ENCODE data around the gene FXYD7. TPM values are rescaled to one million over a fixed set of nuclear protein-coding genes. Genes with fewer than 3 reads are reported as not detected.

The FXYD7 gene
- not detected in 2 replicates for total RNA-seq

- DNase-seq (ENCODE audit: low read depth): no peak
- no peak for TF ChIP-seq CTCF (IDR thresholded peaks at IDR 0.05; ENCODE audit: insufficient read depth, low read length, poor library complexity, severe bottlenecking)
- H3K27me3 ChIP-seq (ENCODE audit: control insufficient read depth, insufficient read depth, low read length): peaks cover 60% of the 10 kb centered on the region
- no peak within 1 kb of the TSS for H3K4me3 ChIP-seq (ENCODE audit: low read depth, low read length)
- H3K36me3 ChIP-seq (ENCODE audit: control insufficient read depth, insufficient read depth, low read length): no peaks in the 10 kb centered on the region
Measured at GRCh38 chr19:35143231-35143715, at the start of gene FXYD7. Gene FXYD7 (plus strand): TSS chr19:35143255. CDS start chr19:35143334, 79 bp downstream.

- no peak for DNase-seq (ENCODE audit: low read depth)
- peaks cover 10% of the 10 kb centered on the region for H3K27me3 ChIP-seq (ENCODE audit: control insufficient read depth, insufficient read depth, low read length)
- no peaks in the 10 kb centered on the region for H3K36me3 ChIP-seq (ENCODE audit: control insufficient read depth, insufficient read depth, low read length)
- H3K4me3 ChIP-seq (ENCODE audit: low read depth, low read length): no peak overlapping the region
- no peak for TF ChIP-seq CTCF (IDR thresholded peaks at IDR 0.05; ENCODE audit: insufficient read depth, low read length, poor library complexity, severe bottlenecking)
Measured at GRCh38 chr19:35093430-35093829, 49.6 kb upstream of the FXYD7 start.

- Histone ChIP-seq H3K27me3 (ENCODE audit: control insufficient read depth, insufficient read depth, low read length) (peaks cover 10% of the 10 kb centered on the region), H3K36me3 (ENCODE audit: control insufficient read depth, insufficient read depth, low read length) (no peaks in the 10 kb centered on the region), H3K4me3 (ENCODE audit: low read depth, low read length) (no peak overlapping the region)
- no peak for DNase-seq (ENCODE audit: low read depth)
- TF ChIP-seq CTCF (IDR thresholded peaks at IDR 0.05; ENCODE audit: insufficient read depth, low read length, poor library complexity, severe bottlenecking): no peak
Measured at GRCh38 chr19:35093941-35094647, 49.0 kb upstream of the FXYD7 start.

- TF ChIP-seq CTCF (IDR thresholded peaks at IDR 0.05; ENCODE audit: insufficient read depth, low read length, poor library complexity, severe bottlenecking): no peak
- no peaks in the 10 kb centered on the region for H3K36me3 ChIP-seq (ENCODE audit: control insufficient read depth, insufficient read depth, low read length)
- H3K27me3 ChIP-seq (ENCODE audit: control insufficient read depth, insufficient read depth, low read length): peaks cover 10% of the 10 kb centered on the region
- H3K4me3 ChIP-seq (ENCODE audit: low read depth, low read length): no peak overlapping the region
- no peak for DNase-seq (ENCODE audit: low read depth)
Measured at GRCh38 chr19:35094656-35095055, 48.4 kb upstream of the FXYD7 start.

GRCh38 chr19:35095667-35096368, 47.2 kb upstream of the FXYD7 start:
- no peak overlapping the region for H3K4me3 ChIP-seq (ENCODE audit: low read depth, low read length)
- no peak for TF ChIP-seq CTCF (IDR thresholded peaks at IDR 0.05; ENCODE audit: insufficient read depth, low read length, poor library complexity, severe bottlenecking)
- H3K27me3 ChIP-seq (ENCODE audit: control insufficient read depth, insufficient read depth, low read length): peaks cover 4% of the 10 kb centered on the region
- no peak for DNase-seq (ENCODE audit: low read depth)
- H3K36me3 ChIP-seq (ENCODE audit: control insufficient read depth, insufficient read depth, low read length): no peaks in the 10 kb centered on the region

Data from kidney epithelial cell (primary cell).